ENCODE measurements around the gene SLC24A3. TPM values are rescaled to one million over a fixed set of nuclear protein-coding genes. Genes with fewer than 3 reads are reported as not detected.

Gene SLC24A3
- total and polyA plus RNA-seq, 2 experiments from 2014 or later = 0.81 to 2.5 TPM

DNA sequence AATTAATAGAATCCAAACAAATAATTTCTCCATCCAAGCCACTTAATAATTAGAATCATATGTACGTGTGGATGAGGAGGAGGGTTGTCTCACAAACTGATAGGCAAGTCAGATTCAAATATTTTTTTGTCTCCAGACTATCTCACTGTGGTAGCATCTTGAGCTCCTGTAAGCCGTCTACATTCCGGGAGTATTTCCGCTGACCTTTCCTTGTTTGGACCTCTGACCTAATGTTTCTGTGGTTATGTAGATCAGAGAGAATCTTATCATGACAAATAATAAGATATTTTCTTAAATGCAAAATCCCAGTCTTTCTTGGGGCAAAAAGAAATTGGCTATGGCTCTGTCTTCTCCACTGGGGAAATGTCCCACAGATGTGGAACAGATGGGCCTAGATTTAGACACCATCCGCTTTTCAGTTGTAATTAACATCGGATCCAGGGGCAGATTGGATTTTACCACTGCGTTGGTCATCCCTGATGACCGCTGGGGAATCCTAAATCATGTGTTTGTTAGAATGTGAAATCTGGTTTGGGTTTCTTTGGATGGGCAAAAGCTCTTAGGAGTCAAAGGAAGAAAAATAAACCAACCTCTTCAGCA, 348.5 kb downstream of the SLC24A3 start:
- Mint-ChIP-seq H3K27me3 (ENCODE audit: insufficient read depth, low read depth, poor library complexity) (no peaks in the 10 kb centered on the region), H3K36me3 (ENCODE audit: low read depth) (no peaks in the 10 kb centered on the region), H3K4me1 (peaks cover 6% of the 10 kb centered on the region; the same call in 2 of the 3 replicates), H3K9me3 (no peaks in the 10 kb centered on the region; the same call in 2 of the 3 replicates), H3K27ac (no peak overlapping the region), H3K4me3 (no peak overlapping the region)
- no peak overlapping the region for H3K27ac ChIP-seq (ENCODE audit: low read depth)
- DNase-seq (ENCODE audit: low spot score) (no peak), ATAC-seq (no peak)
- no peak overlapping the region for H2AFZ ChIP-seq
- TF ChIP-seq JUNB (IDR thresholded peaks at IDR 0.05; ENCODE audit: unreplicated experiment) = no peak
- TF ChIP-seq, protein P1, sequence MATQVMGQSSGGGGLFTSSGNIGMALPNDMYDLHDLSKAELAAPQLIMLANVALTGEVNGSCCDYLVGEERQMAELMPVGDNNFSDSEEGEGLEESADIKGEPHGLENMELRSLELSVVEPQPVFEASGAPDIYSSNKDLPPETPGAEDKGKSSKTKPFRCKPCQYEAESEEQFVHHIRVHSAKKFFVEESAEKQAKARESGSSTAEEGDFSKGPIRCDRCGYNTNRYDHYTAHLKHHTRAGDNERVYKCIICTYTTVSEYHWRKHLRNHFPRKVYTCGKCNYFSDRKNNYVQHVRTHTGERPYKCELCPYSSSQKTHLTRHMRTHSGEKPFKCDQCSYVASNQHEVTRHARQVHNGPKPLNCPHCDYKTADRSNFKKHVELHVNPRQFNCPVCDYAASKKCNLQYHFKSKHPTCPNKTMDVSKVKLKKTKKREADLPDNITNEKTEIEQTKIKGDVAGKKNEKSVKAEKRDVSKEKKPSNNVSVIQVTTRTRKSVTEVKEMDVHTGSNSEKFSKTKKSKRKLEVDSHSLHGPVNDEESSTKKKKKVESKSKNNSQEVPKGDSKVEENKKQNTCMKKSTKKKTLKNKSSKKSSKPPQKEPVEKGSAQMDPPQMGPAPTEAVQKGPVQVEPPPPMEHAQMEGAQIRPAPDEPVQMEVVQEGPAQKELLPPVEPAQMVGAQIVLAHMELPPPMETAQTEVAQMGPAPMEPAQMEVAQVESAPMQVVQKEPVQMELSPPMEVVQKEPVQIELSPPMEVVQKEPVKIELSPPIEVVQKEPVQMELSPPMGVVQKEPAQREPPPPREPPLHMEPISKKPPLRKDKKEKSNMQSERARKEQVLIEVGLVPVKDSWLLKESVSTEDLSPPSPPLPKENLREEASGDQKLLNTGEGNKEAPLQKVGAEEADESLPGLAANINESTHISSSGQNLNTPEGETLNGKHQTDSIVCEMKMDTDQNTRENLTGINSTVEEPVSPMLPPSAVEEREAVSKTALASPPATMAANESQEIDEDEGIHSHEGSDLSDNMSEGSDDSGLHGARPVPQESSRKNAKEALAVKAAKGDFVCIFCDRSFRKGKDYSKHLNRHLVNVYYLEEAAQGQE (IDR thresholded peaks at IDR 0.05; ENCODE audit: unreplicated experiment) = no peak
- H3K36me3 ChIP-seq (ENCODE audit: insufficient read depth) = no peaks in the 10 kb centered on the region
- H3K4me3 ChIP-seq = no peak overlapping the region
- H4K20me1 ChIP-seq (replicated peaks; ENCODE audit: insufficient read depth) = no peaks in the 10 kb centered on the region
- H3K79me2 ChIP-seq (replicated peaks; ENCODE audit: insufficient read depth) = no peaks in the 10 kb centered on the region
- no peaks in the 10 kb centered on the region for H3F3A ChIP-seq (replicated peaks; ENCODE audit: low read depth)
- H3K9me2 ChIP-seq (ENCODE audit: insufficient read depth) = peaks cover 10% of the 10 kb centered on the region; the same call in 1 of the 2 replicates
- H3K27me3 ChIP-seq (ENCODE audit: insufficient read depth) = no peaks in the 10 kb centered on the region
- no peak overlapping the region for H3K4me2 ChIP-seq
- no peaks in the 10 kb centered on the region for H3K4me1 ChIP-seq (ENCODE audit: insufficient read depth)

DNA sequence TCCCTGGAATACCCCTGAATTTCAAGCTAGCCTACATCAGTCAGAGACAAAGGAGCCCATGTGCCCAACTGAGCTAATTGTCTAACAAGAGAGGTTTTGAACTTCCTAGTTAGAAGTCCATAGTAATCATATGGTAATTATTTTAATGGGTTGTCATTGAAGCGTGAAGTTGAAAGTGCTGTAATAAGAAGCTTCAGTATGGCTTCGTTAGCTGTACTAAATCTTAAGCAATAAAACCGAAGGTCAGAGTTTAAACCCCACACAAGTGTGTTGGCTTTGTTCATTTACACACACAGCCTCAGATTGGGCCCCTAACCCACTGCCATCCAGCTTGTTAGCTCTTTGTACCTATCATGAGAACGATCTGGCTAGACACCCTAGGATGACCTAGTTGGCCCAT, 350.0 kb downstream of the SLC24A3 start:
- Histone ChIP-seq H3K36me3 (ENCODE audit: insufficient read depth) (no peaks in the 10 kb centered on the region), H2AFZ (no peak overlapping the region), H3K4me2 (no peak overlapping the region), H3K4me3 (no peak overlapping the region), H3F3A (replicated peaks; ENCODE audit: low read depth) (no peaks in the 10 kb centered on the region), H3K27ac (ENCODE audit: low read depth) (no peak overlapping the region), H3K4me1 (ENCODE audit: insufficient read depth) (no peaks in the 10 kb centered on the region), H3K9me2 (ENCODE audit: insufficient read depth) (peaks cover 10% of the 10 kb centered on the region; the same call in 1 of the 2 replicates), H3K27me3 (ENCODE audit: insufficient read depth) (no peaks in the 10 kb centered on the region), H3K79me2 (replicated peaks; ENCODE audit: insufficient read depth) (no peaks in the 10 kb centered on the region), H4K20me1 (replicated peaks; ENCODE audit: insufficient read depth) (no peaks in the 10 kb centered on the region)
- no peaks in the 10 kb centered on the region for H3K27me3 Mint-ChIP-seq (ENCODE audit: insufficient read depth, low read depth, poor library complexity)
- peaks cover 6% of the 10 kb centered on the region; the same call in 2 of the 3 replicates for H3K4me1 Mint-ChIP-seq
- no peaks in the 10 kb centered on the region for H3K36me3 Mint-ChIP-seq (ENCODE audit: low read depth)
- H3K9me3 Mint-ChIP-seq = no peaks in the 10 kb centered on the region
- no peak for DNase-seq (ENCODE audit: low spot score)
- no peak overlapping the region for H3K4me3 Mint-ChIP-seq
- no peak for TF ChIP-seq STAT1 (IDR thresholded peaks at IDR 0.05; ENCODE audit: unreplicated experiment)
- TF ChIP-seq, protein P1 (IDR thresholded peaks at IDR 0.05; ENCODE audit: unreplicated experiment) = no peak
- TF ChIP-seq EZH2phosphoT487 (IDR thresholded peaks at IDR 0.05; ENCODE audit: unreplicated experiment) = no peak
- no peak for TF ChIP-seq NANOG (IDR thresholded peaks at IDR 0.05; ENCODE audit: borderline replicate concordance)
- TF ChIP-seq, protein P2, sequence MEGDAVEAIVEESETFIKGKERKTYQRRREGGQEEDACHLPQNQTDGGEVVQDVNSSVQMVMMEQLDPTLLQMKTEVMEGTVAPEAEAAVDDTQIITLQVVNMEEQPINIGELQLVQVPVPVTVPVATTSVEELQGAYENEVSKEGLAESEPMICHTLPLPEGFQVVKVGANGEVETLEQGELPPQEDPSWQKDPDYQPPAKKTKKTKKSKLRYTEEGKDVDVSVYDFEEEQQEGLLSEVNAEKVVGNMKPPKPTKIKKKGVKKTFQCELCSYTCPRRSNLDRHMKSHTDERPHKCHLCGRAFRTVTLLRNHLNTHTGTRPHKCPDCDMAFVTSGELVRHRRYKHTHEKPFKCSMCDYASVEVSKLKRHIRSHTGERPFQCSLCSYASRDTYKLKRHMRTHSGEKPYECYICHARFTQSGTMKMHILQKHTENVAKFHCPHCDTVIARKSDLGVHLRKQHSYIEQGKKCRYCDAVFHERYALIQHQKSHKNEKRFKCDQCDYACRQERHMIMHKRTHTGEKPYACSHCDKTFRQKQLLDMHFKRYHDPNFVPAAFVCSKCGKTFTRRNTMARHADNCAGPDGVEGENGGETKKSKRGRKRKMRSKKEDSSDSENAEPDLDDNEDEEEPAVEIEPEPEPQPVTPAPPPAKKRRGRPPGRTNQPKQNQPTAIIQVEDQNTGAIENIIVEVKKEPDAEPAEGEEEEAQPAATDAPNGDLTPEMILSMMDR (conservative IDR thresholded peaks at IDR 0.05; ENCODE audit: low read depth in 2 of 2) = no peak
- ATAC-seq = no peak
- no peak overlapping the region for H3K27ac Mint-ChIP-seq
